ENCODE data around the gene GPC6.
"Not testable (repeated sequence)": the region's sequence is repeated elsewhere in the genome, so short reads cannot be mapped to it uniquely, and the experiment has no call there.

Gene GPC6

DNA sequence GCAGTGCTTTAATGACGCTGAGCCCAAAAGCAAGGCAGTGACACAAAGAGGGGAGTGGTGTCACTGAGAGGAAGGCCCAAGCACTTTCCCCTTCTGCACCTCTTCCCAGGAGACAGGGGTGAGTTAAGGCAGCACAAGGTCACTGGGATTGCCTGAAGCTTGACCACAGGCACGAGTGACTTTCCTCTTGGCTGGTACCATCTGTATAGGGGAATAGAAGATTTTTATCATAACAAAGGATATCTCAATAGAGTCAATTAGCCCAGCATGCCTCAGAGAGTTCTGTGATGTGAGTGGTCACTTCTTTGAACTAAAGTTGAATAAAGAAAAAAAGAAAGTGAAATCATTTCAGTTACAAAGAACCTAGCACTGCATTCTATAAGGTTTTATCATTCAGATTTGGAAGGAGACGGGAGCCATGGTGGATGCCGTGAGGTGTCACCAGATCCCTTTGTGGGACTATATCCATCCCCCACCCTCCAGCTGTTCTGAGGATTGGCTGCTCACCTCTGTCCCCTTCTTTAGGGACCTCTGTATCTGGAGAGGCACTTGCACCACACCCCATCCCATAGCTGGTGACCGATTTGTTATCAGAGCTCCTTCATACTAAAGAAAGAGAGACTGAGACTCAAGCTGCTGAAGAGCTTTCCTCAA lies 961.7 kb downstream of the GPC6 start:
- no peak for DNase-seq

DNA sequence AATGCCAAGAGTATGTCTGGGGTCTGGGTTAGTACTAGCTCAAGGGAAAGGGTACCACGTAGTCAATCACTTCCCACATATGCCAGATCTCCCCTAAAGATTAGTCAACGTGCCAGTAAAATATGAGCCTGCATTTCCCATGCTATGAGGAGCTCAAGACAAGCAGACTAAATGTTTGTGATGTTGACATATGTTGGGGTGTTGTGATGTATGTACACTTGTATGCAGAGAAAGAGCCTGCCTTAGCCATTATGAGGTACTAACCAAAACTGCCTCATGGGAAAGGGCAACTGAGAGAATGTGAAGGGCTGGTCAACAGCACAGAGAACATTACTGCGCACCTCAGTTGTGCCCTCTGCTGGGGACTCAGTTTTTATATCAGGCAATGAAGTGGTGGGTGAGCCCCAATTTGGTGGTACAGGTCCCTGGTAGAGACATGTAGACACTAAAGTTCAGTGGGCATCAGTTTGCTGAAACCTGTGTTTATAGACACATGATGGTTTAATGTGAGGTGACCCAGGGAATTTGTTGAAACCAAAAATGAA lies 965.9 kb downstream of the GPC6 start:
- DNase-seq: peak; percentile 18

DNA sequence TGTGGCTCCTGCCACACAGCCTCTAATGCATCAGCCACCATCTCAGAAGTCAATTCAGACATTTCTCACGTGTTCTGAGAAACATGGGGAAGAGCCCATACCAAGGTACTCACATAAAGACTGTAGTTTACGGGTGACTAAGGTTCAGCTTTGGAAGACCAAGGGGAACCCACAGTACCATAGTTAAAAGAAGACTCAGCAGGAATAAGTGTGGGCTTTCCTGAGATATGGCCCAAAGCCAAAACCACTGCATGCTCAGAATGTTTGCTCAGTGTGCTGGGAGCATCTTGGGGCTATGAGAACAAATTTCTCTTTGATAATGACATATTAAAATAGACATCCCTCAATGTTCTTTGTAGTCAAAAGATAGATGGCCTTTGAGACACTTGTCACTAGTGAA lies 969.1 kb downstream of the GPC6 start:
- no peak for DNase-seq

DNA sequence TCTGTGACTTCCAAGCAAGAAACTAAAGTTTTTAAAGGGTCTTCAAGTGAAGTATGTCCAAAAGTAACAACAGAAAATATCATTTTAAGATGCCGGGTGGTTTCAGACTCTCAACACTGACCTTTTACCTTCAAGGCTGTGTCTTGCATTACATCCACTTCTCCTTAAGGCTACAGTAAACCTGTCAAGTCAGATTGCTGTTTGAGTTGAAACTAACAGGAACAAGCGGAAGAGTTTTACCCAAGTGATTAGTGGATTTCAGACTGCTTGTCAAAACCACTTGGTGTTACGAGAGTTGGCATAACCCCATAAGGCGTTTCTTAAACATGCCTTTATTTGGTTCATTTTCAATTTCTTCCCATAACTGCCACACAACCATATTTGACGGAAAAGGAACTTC lies 969.8 kb downstream of the GPC6 start:
- DNase-seq: no peak

DNA sequence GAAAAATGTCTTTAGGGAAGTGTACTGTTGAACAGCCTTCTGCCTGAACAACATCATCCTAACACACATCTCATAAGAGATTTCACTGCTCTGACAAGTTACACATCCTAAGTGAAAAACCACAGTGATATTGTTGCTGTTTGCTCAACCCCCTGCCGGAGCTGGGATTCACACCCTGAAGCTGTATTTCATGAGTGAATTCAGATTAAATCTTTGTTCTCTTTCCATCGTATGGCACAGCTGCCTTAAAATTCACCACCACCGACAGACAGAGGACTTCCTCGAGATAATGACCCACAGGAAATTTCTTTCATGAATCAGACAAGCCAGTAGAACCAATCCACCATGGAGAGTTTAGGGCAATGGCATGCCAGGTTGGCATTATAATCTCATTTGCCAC lies 972.1 kb downstream of the GPC6 start:
- no peak for DNase-seq

DNA sequence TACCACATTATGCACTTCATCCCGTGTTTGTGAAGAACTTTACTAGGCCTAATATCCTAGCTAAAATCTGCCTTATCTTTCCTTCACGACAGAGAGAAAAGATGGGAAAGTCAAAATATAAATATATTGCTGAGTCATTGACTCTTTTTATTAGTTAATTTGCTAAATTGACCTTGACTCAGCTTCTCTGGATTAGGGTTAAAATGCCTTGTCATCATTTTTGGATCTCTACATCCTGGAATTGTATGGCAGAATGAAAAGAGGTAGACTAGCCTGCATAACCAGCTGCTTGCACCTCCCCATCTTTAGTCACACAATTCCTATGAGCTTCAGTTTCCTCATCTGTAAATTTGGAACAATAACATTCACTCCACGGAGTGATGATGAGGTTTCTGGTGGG lies 972.5 kb downstream of the GPC6 start:
- no peak for DNase-seq

DNA sequence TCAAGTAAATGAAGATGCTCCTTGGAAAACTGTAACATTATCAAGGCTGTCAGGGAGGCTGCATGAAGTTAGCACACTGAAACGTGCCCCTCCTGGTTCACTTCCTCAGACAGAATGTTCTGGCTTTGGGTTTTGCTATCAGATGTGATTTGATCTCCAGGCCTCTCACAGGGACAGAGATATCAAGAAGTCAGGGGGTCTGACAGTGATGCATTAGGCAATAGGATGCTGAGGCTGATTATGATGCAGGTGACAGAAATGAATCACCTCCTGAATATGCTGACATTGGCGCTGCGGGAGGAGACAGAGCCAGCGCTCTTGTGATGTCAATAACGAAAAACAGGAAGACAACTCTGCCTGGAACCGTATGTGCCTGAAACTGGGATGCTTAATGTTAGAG lies 974.4 kb downstream of the GPC6 start:
- no peak for DNase-seq

DNA sequence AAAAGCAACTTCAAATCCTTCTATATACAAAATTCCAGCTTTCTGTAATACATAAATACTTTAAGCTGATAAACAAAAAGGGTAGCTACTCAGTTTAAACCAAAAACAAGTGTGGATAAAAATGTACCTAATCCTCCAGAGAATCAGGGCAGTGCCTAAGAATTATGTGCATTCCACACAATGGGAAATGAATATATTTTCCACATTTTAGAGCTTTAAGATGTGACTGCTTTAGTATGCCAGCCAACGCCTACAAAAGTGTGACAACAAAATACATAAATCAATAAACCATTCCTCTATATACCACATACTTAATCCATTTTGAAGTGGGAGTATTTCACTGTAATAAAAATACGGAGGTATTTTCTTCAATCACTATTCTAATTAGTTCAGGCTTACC lies 977.6 kb downstream of the GPC6 start:
- no peak for DNase-seq

DNA sequence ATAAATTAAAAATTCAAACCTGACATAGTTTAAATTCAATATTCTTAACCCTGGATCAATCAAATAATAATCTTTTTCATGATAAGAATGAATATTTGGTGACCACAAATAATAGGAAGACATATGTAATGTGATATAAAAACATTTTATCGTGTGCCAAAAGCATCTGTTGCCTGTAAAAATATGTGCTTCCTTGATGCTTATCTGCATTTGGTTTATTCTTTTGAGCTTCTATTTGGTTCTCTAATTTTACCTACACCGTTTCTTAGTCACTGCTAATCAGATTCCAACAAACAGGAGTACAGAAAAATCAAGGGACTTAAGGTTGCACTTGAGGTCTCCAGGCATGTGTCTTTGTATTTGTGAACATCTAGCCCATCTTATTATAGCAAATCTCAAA lies 978.3 kb downstream of the GPC6 start:
- DNase-seq: no peak

DNA sequence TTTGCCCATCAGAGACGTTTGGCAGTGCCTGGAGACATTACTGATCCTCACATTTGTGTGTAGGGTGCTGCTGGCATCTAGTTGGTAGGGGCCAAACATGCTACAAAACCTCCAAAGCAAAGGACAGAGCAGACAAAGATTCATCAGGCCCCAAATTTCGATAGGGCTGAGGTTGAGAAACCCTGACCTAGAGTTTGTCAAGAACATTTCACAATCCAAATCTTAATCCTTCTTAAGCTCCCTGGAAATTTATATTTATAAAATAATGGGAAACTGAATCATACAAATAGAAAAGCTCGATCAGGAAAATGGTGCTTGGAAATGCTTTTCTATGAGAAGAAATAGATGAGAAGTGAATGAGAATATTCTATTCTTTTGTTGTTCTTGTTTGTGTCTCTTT lies 979.3 kb downstream of the GPC6 start:
- DNase-seq: no peak

DNA sequence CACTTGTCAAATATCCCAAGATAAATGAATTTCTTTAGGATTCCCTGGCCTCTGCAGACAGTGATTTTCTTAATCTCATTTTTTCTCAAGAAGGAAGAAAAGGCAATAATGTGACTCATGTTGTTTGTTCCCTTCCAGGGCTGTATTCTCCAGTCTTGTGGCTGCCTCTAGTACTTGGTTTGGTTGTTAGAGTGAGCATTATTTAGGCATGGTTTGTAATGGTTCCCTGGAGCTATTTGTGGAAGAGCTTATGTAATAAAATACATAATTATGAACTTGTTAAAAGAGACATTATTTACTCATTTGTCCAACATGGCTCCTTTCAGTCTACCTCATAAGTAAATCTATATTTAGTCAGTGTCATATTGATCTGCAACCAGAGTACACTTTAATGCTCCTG lies 982.5 kb downstream of the GPC6 start:
- DNase-seq: no peak

DNA sequence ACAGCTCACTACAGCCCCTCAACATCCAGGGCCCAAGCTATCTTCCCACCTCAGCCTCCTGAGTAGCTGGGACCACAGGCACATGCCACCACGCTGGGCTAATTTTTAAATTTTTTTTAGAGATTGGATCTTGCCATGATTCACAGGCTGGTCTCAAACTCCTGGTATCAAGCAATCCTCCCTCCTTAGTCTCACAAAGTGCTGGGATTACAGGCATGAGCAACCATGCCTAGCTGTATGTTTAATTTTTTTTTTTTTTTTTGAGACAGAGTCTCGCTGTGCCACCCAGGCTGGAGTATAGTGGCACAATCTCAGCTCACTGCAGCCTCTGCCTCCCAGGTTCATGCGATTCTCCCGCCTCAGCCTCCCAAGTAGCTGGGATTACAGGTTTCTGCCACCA lies 983.3 kb downstream of the GPC6 start:
- not testable (repeated sequence) for DNase-seq

DNA sequence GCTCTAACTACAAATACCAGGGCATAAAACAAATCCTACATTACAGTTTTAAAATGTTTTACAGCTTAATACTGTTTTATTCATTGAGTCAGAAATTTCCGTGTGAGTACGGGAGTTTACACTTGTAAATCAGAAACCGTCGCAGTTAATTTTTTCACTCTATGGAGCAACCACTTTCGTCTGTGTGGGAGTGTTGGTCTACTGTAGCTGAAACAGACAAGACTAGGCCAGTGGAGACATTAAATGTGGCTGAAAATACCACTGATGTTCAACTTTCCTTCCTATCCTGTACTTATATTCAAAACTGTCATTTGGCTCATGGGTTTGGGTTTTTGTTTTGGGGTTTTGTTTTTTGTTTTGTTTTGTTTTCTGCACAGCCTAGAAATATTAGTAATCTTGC lies 984.2 kb downstream of the GPC6 start:
- no peak for DNase-seq

DNA sequence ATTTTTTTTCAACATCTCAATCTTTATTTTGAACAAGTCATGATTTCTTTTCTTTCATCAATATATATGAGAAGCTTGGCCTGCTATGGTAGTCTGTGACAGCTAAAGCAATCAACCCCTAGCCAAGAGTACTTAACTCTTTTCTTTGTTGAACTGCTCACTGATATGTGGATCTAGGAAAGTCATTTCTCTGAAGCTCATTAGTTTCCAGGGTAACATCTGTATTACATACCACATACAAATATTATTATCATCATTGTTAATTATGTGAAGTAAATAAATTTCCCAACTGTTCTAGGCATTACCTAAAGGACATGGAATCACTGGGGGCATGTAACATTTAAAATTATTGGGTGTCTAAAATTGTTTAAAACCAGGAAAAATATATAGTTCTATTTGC lies 985.6 kb downstream of the GPC6 start:
- no peak for DNase-seq

DNA sequence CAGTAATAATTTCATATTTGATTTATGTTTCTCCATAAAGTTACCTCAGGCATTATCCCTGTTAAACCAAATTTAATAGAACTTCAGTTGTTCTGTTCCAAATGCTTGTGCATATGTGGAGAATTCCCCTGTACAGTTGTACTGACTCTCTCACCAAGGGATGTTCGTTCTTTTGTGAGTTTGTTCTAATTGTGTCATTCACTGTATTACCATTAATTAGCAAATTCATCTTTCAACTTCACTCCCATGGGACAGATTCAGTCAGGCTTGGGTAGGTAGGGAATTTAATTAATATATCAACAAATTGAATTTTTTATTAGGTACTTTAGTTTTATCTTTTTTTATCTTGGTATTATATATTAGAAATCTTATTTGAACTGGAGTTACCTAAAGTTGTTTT lies 987.5 kb downstream of the GPC6 start:
- DNase-seq: no peak

DNA sequence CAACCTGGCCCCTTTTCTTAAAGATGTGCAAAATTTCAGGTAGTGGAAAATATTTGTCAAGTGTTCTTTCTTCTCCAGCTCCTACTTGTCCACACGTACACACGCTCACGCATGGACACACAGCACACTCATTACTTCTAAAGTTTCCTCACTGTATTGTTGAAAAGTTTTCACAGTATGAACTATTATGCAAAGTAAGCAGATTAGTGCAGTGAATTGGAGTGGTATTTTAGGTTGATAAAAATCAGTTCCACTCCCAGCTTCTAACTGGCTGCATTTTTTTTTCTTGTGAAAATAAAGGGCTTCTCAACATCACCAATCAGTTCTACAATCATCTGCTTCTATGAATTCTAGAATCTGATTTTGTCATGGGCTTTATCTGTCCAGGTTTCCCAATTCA lies 988.4 kb downstream of the GPC6 start:
- DNase-seq: no peak

DNA sequence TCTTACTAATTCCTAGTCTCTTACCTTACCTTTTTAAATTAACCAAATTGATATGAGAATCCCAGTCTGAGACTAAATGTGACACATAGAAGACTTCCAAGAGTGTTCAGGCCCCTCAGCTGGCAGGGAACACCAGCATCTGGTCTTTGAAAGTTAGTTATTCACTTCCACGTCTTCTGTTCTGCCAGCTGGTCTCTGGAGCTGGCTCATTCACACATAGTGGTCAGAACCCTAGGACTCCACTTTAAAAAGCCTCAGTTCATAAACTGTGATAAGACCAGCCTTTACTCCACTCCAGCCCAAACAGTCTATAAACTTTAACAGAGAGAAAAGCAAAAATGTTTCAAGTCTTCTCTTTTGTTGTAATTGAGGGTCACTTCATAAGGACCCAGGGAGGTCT lies 989.9 kb downstream of the GPC6 start:
- no peak for DNase-seq

DNA sequence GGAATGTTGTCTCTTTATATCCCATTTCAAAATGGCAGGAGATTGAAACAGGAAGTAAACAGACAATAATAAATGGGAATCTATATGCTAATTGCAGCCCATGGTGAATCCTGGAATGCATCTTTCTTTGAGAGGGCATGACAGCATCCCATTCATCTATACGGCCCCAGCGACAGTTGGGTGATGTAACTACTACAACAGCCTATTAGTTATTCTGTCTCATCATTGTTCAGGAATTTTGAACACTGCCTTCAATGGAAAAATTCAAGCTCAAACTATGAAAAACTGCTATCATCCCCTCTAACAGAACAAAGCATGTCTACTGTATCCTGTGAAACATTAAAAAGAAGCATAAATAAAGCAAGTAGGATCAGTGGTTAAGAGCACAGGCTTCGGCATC lies 990.8 kb downstream of the GPC6 start:
- DNase-seq: no peak

DNA sequence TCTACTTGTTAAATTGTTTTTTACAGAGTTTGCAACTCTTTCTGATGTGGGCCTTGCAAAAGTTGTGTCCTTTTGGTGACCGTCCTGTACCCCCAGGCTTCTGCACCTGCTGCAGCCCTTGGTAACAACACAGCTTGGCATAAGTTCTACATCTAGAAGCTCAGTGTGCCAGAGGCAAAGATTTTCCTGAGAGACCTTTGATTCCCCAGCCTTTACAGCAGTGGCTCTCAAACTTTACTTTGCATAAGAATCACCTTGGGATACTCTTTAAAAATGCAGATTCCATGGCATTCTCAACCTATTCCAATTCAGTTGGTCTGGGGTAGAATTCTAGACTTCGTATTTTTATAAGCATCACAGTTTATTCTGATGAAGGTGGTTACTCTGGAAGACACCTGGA lies 991.9 kb downstream of the GPC6 start:
- DNase-seq: no peak

DNA sequence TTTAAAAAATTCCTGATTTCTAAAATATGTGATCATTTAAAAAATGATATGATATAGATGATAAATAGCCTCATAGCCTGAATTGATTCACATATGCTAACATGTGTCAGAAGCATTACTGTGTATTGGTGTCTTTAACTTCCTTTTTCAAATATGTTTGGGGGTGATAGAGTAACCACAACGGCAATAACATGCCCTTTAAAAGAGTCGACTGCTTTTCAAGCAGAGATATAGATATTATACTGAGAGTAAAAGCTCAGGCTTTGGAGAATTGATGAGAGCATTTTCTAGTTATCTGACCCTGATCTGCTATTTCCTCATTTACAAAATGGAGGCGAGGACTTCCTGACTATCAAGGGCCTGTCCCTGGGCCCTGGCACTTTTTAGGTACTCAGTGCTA lies 992.3 kb downstream of the GPC6 start:
- DNase-seq: no peak

DNA sequence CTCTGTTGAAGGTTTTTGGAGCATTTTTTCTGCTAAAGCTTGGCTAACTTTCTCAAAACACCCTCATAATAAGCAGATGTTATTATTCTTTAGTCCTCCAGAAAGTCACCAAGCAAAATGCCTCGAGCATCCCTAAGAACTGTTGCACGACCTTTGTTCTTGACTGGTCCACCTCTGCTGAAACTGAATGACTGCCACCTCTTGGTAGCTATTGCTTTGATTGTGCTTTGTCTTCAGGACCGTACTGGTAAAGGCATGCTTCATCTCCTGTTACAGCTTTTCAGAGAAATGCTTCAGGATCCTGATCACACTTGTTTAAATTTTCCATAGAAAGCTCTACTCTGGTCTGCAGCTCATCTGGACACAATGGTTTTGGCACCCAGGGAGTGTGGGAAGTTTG lies 998.1 kb downstream of the GPC6 start:
- no peak for DNase-seq

DNA sequence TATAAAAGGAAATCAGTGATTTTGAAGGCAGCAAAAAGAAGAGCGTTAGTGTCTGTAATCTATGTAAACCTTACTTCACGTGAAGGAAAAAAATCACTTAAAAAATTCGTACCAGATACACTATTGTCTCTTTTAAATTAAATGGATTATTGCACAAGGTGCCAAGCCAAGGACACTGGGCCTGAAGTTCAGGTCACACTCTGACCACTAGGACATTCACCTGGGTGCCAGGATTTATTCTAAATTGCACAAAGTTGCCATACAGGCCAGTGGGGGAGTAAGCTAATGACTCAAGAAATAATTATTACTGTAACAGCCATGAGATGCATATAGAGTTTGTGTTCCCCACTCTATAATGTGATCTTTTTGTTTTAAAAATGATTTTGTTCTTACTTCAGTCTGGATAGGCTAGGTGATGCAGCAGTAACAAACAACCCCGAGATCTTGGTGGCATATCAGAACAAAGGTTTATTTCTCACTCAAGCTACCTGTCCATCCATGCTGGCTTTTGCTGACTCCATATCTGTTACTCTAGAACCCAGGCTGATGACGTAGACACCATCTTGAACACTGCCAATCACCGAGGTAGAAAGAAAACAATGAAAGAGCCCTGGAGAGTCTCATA lies 1000.8 kb downstream of the GPC6 start:
- no peak for DNase-seq

DNA sequence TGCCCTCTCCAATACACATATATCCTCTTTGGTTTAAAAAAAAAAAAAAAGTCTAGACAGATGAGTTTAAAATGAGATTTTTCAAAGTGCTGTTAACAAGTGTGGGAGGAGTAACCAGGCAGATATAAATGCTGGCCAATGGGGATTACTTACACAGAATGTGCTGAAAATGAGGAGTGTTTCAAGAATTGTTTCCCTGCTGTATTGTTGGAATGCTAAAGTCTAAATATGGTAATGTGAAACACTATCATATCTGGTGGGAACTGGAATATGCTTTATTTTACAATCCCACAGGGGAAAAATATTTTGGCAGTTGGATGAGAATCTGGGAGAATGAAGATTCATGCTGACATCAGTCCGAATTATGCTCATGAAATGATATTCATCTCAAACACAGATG lies 1002.2 kb downstream of the GPC6 start:
- no peak for DNase-seq

DNA sequence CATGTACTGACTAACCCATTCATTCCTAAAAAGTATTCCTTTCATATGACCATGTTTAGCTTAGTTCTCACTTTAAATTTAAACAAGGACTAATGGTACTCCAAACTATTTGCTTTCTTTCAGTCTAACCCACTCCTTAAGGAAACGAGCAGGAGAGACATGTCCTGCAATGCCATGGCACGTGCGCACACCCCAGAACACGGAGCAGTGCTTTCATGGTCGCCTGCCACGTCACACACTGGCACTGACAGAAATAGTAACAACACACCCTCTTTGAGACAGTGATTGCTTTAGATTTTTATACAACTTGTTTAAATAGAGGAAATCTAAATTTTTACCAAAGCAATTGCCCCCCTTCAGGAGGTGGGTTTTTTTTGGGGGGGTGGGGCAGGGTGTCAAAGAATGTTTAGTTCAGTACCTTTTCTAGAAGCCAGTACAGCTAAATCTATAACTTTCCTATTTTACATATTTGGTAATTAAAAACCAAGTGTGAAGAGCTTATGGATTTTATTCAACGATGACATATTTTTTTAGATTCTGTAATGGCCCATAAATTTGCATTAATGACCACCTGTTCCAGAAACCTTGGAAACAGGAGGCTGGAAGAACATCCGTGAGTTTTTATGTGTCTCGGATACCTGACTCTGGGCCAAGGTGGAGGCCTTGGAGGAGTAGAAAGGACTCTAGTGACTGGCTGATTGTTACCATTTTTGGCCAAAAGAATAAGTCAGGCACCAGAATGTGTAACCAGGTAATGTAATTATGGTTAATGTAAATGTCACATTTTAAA lies 1005.7 kb downstream of the GPC6 start:
- DNase-seq: no peak
